Liver (tissue), 3 donors: ENCODE measurements around the gene FNDC8.

Source experiments
- TAF1 ChIP-seq: conservative IDR thresholded peaks from 2 replicates; pipeline ENCODE4 v1.6.1; 2016; ENCODE audit warnings: antibody characterized with exemption, mild to moderate bottlenecking
- TF ChIP-seq, protein P1 (sequence below): fragments of 150-350 bp; IDR thresholded peaks from 2 replicates; pipeline ENCODE4 v1.5.1; 2017; ENCODE audit warnings: improper control_type of control experiment, low read depth, low read length; ENCODE audit not compliant: missing input control
- donor health status: healthy.
- donor health status: healthy.

GRCh38 chr17:35117984-35118383, 3.4 kb upstream of the FNDC8 start:
- TF ChIP-seq TAF1: no peak
- TF ChIP-seq, protein P1, sequence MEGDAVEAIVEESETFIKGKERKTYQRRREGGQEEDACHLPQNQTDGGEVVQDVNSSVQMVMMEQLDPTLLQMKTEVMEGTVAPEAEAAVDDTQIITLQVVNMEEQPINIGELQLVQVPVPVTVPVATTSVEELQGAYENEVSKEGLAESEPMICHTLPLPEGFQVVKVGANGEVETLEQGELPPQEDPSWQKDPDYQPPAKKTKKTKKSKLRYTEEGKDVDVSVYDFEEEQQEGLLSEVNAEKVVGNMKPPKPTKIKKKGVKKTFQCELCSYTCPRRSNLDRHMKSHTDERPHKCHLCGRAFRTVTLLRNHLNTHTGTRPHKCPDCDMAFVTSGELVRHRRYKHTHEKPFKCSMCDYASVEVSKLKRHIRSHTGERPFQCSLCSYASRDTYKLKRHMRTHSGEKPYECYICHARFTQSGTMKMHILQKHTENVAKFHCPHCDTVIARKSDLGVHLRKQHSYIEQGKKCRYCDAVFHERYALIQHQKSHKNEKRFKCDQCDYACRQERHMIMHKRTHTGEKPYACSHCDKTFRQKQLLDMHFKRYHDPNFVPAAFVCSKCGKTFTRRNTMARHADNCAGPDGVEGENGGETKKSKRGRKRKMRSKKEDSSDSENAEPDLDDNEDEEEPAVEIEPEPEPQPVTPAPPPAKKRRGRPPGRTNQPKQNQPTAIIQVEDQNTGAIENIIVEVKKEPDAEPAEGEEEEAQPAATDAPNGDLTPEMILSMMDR: peak; percentile 9
